ACC112 (cell line): ENCODE data around the gene TEX26.
"Not testable (repeated sequence)": the region's sequence is repeated elsewhere in the genome, so short reads cannot be mapped to it uniquely, and the experiment has no call there.

Source experiments
- H2AFZ ChIP-seq: fragments of 200-600 bp; sonication (generic); one replicate; pipeline ENCODE4 v1.6.0; 2017; ENCODE audit warnings: antibody characterized with exemption, low read length; ENCODE audit not compliant: unreplicated experiment
- H3K27ac ChIP-seq: fragments of 200-600 bp; sonication (generic); 2 replicates; pipeline ENCODE4 v1.5.1; 2014; ENCODE audit warnings: low read depth, mild to moderate bottlenecking, antibody characterized with exemption, low read length, moderate library complexity
- H3K27me3 ChIP-seq: fragments of 200-600 bp; sonication (generic); 2 replicates; pipeline ENCODE4 v1.6.1; 2014; ENCODE audit warnings: mild to moderate bottlenecking, antibody characterized with exemption, low read length, moderate library complexity, mixed read lengths; ENCODE audit not compliant: insufficient read depth
- H3K36me3 ChIP-seq: fragments of 200-600 bp; sonication (generic); 2 replicates; pipeline ENCODE4 v1.6.1; 2016; ENCODE audit warnings: mild to moderate bottlenecking, antibody characterized with exemption, low read length, moderate library complexity, mixed read lengths; ENCODE audit not compliant: insufficient read depth
- H3K4me1 ChIP-seq: fragments of 200-600 bp; sonication (generic); one replicate; pipeline ENCODE4 v1.6.1; 2016; ENCODE audit warnings: low read length, mixed read lengths; ENCODE audit not compliant: insufficient read depth, unreplicated experiment, control insufficient read depth
- H3K4me3 ChIP-seq: fragments of 200-600 bp; sonication (generic); 2 replicates; pipeline ENCODE4 v1.5.1; 2014; ENCODE audit warnings: mild to moderate bottlenecking, low read depth, low read length
- H3K79me2 ChIP-seq: fragments of 200-600 bp; sonication (generic); one replicate; pipeline ENCODE4 v1.6.0; 2016; ENCODE audit warnings: low read length; ENCODE audit not compliant: control insufficient read depth, unreplicated experiment, insufficient read depth

TEX26 gene

GRCh38 chr13:30920162-30920909 lies 12.1 kb upstream of the TEX26 start:
- Histone ChIP-seq H2AFZ (no peak overlapping the region), H3K4me3 (no peak overlapping the region), H3K79me2 (peaks cover 5% of the 10 kb centered on the region), H3K27ac (no peak overlapping the region), H3K4me1 (no peaks in the 10 kb centered on the region), H3K27me3 (no peaks in the 10 kb centered on the region), H3K36me3 (peaks cover 18% of the 10 kb centered on the region)

GRCh38 chr13:30923418-30923817 lies 9.0 kb upstream of the TEX26 start:
- Histone ChIP-seq H3K79me2 (peaks cover 3% of the 10 kb centered on the region), H3K4me1 (peaks cover 8% of the 10 kb centered on the region), H3K27ac (no peak overlapping the region), H3K36me3 (peaks cover 18% of the 10 kb centered on the region), H2AFZ (no peak overlapping the region), H3K27me3 (no peaks in the 10 kb centered on the region), H3K4me3 (no peak overlapping the region)

- Histone ChIP-seq H2AFZ (no peak overlapping the region), H3K27me3 (no peaks in the 10 kb centered on the region), H3K36me3 (peaks cover 15% of the 10 kb centered on the region)
Measured at GRCh38 chr13:30924721-30925120, 7.7 kb upstream of the TEX26 start.

GRCh38 chr13:30925429-30925828 lies 7.0 kb upstream of the TEX26 start:
- no peaks in the 10 kb centered on the region for H3K79me2 ChIP-seq

More at GRCh38 chr13:30924721-30925120, 7.7 kb upstream of the TEX26 start:
- Histone ChIP-seq H3K4me3 (no peak overlapping the region), H3K27ac (no peak overlapping the region), H3K79me2 (no peaks in the 10 kb centered on the region), H3K4me1 (peaks cover 8% of the 10 kb centered on the region)

GRCh38 chr13:30926781-30927180 lies 5.7 kb upstream of the TEX26 start:
- H3K4me3 ChIP-seq = no peak overlapping the region
- H2AFZ ChIP-seq = no peak overlapping the region
- no peaks in the 10 kb centered on the region; the same call in 1 of the 2 replicates for H3K27me3 ChIP-seq
- peaks cover 11% of the 10 kb centered on the region; the same call in 1 of the 2 replicates for H3K36me3 ChIP-seq
- peaks cover 8% of the 10 kb centered on the region for H3K4me1 ChIP-seq
- H3K27ac ChIP-seq = no peak overlapping the region
- H3K79me2 ChIP-seq = no peaks in the 10 kb centered on the region

More at GRCh38 chr13:30925429-30925828, 7.0 kb upstream of the TEX26 start:
- Histone ChIP-seq H2AFZ (no peak overlapping the region), H3K27me3 (no peaks in the 10 kb centered on the region), H3K4me1 (peaks cover 8% of the 10 kb centered on the region), H3K27ac (no peak overlapping the region), H3K4me3 (no peak overlapping the region), H3K36me3 (peaks cover 15% of the 10 kb centered on the region)

GRCh38 chr13:30927188-30927587 lies 5.3 kb upstream of the TEX26 start:
- H3K79me2 ChIP-seq, H2AFZ ChIP-seq, H3K27me3 ChIP-seq, H3K27ac ChIP-seq, H3K4me3 ChIP-seq, H3K4me1 ChIP-seq: not testable (repeated sequence)
- H3K36me3 ChIP-seq = peaks cover 10% of the 10 kb centered on the region; the same call in 1 of the 2 replicates

- no peak overlapping the region for H3K27ac ChIP-seq
- H3K79me2 ChIP-seq = no peaks in the 10 kb centered on the region
- H3K4me3 ChIP-seq = no peak overlapping the region
- peaks cover 8% of the 10 kb centered on the region for H3K4me1 ChIP-seq
- H3K36me3 ChIP-seq = peaks cover 10% of the 10 kb centered on the region; the same call in 1 of the 2 replicates
- peaks cover 5% of the 10 kb centered on the region for H3K27me3 ChIP-seq
- no peak overlapping the region for H2AFZ ChIP-seq
Measured at GRCh38 chr13:30927595-30927994, 4.9 kb upstream of the TEX26 start.

- Histone ChIP-seq H3K27me3 (peaks cover 13% of the 10 kb centered on the region), H3K27ac (no peak overlapping the region), H3K4me1 (peaks cover 8% of the 10 kb centered on the region), H2AFZ (no peak overlapping the region), H3K4me3 (no peak overlapping the region), H3K36me3 (peaks cover 10% of the 10 kb centered on the region; the same call in 1 of the 2 replicates), H3K79me2 (no peaks in the 10 kb centered on the region)
Measured at GRCh38 chr13:30928978-30929377, 3.5 kb upstream of the TEX26 start.

GRCh38 chr13:30933354-30933670 lies 856 bp downstream of the TEX26 start:
- no peaks in the 10 kb centered on the region for H3K4me1 ChIP-seq
- no peaks in the 10 kb centered on the region for H3K36me3 ChIP-seq
- H3K79me2 ChIP-seq = no peaks in the 10 kb centered on the region
- peaks cover 29% of the 10 kb centered on the region for H3K27me3 ChIP-seq
- no peak overlapping the region for H3K27ac ChIP-seq
- no peak overlapping the region for H2AFZ ChIP-seq
- no peak overlapping the region for H3K4me3 ChIP-seq

- Histone ChIP-seq H3K4me1 (no peaks in the 10 kb centered on the region), H3K4me3 (no peak overlapping the region), H3K27me3 (peaks cover 35% of the 10 kb centered on the region), H3K36me3 (no peaks in the 10 kb centered on the region), H2AFZ (no peak overlapping the region), H3K27ac (no peak overlapping the region), H3K79me2 (no peaks in the 10 kb centered on the region)
Measured at GRCh38 chr13:30934381-30934780, 1.9 kb downstream of the TEX26 start.

- peaks cover 35% of the 10 kb centered on the region for H3K27me3 ChIP-seq
- no peak overlapping the region for H3K27ac ChIP-seq
- H3K79me2 ChIP-seq = no peaks in the 10 kb centered on the region
- H2AFZ ChIP-seq = no peak overlapping the region
- no peak overlapping the region for H3K4me3 ChIP-seq
- no peaks in the 10 kb centered on the region for H3K36me3 ChIP-seq
- no peaks in the 10 kb centered on the region for H3K4me1 ChIP-seq
Measured at GRCh38 chr13:30934803-30935202, 2.3 kb downstream of the TEX26 start.
